HFF-Myc (cell line): ENCODE data around the gene KIAA0319L.

ENCODE experiments used
- DNase-seq: peaks from one replicate; pipeline ENCODE4 v3.0.0-alpha.2; 2011; ENCODE audit warnings: low read depth; ENCODE audit errors: extremely low read depth
- H3K4me3 ChIP-seq: replicated peaks from 2 replicates; pipeline ENCODE4 v1.5.1; 2011; ENCODE audit warnings: low read depth, mild to moderate bottlenecking, control low read depth, low read length
- CTCF ChIP-seq: IDR thresholded peaks from 2 replicates; pipeline ENCODE4 v1.5.1; 2012; ENCODE audit warnings: mild to moderate bottlenecking, low read depth, low read length, control low read depth; ENCODE audit errors: missing control alignments

Gene KIAA0319L

GRCh38 chr1:35507947-35508346, 49.3 kb downstream of the KIAA0319L start:
- no peak overlapping the region for H3K4me3 ChIP-seq
- no peak for TF ChIP-seq CTCF
- DNase-seq: no peak

GRCh38 chr1:35506960-35507912, 50.0 kb downstream of the KIAA0319L start:
- DNase-seq: no peak
- no peak overlapping the region for H3K4me3 ChIP-seq
- no peak for TF ChIP-seq CTCF

GRCh38 chr1:35505911-35506798, 51.0 kb downstream of the KIAA0319L start:
- no peak overlapping the region for H3K4me3 ChIP-seq
- TF ChIP-seq CTCF: no peak
- peak; percentile 33 for DNase-seq

- TF ChIP-seq CTCF: no peak
- no peak overlapping the region for H3K4me3 ChIP-seq
- DNase-seq: no peak
Observed at GRCh38 chr1:35502242-35502641, 55.0 kb downstream of the KIAA0319L start.

GRCh38 chr1:35500439-35500838, 56.8 kb downstream of the KIAA0319L start:
- TF ChIP-seq CTCF: no peak
- DNase-seq: no peak
- no peak overlapping the region for H3K4me3 ChIP-seq

- TF ChIP-seq CTCF: no peak
- DNase-seq: no peak
- H3K4me3 ChIP-seq: no peak overlapping the region
Observed at GRCh38 chr1:35499652-35500176, 57.5 kb downstream of the KIAA0319L start.
